NCI-H2227 (cell line): Measurements from ENCODE around the gene MYL10.
"Not testable (repeated sequence)": the region's sequence is repeated elsewhere in the genome, so short reads cannot be mapped to it uniquely, and the experiment has no call there.

Source experiments
- DNase-seq: peaks from one replicate; lab custom pipeline; 2025; ENCODE audit not compliant: unreplicated experiment; lab: John Stamatoyannopoulos, UW

The MYL10 gene

GRCh38 chr7:101620991-101621390, 8.1 kb downstream of the MYL10 start:
- no peak for DNase-seq

GRCh38 chr7:101620395-101620794, 8.7 kb downstream of the MYL10 start:
- DNase-seq = no peak

GRCh38 chr7:101618916-101619315, 10.2 kb downstream of the MYL10 start:
- no peak for DNase-seq

GRCh38 chr7:101618207-101618839, 10.8 kb downstream of the MYL10 start:
- peak; percentile 23 for DNase-seq

GRCh38 chr7:101617451-101618206, 11.5 kb downstream of the MYL10 start:
- no peak for DNase-seq

- DNase-seq = no peak
Observed at GRCh38 chr7:101615446-101615845, 13.7 kb downstream of the MYL10 start.

- DNase-seq = no peak
Observed at GRCh38 chr7:101614939-101615302, 14.2 kb downstream of the MYL10 start.

- DNase-seq = no peak
Observed at GRCh38 chr7:101614098-101614938, 14.8 kb downstream of the MYL10 start.

GRCh38 chr7:101612885-101613515, 16.1 kb downstream of the MYL10 start:
- no peak for DNase-seq

- DNase-seq = no peak
Observed at GRCh38 chr7:101608772-101609713, 20.1 kb downstream of the MYL10 start.

- DNase-seq = no peak
Observed at GRCh38 chr7:101606498-101606923, 22.6 kb downstream of the MYL10 start.

- DNase-seq = no peak
Observed at GRCh38 chr7:101605611-101606497, 23.2 kb downstream of the MYL10 start.

- DNase-seq = not testable (repeated sequence)
Observed at GRCh38 chr7:101604934-101605332, 24.2 kb downstream of the MYL10 start.

- DNase-seq = no peak
Observed at GRCh38 chr7:101604331-101604933, 24.7 kb downstream of the MYL10 start.

- DNase-seq = peak; percentile 92
Observed at GRCh38 chr7:101602484-101603241, 26.4 kb downstream of the MYL10 start.

- no peak for DNase-seq
Observed at GRCh38 chr7:101602082-101602481, 27.0 kb downstream of the MYL10 start.

- DNase-seq = no peak
Observed at GRCh38 chr7:101599787-101600186, 29.3 kb downstream of the MYL10 start.
